Measurements from ENCODE around the gene BLACAT1. TPM values are rescaled to one million over a fixed set of nuclear protein-coding genes. Genes with fewer than 3 reads are reported as not detected.

The BLACAT1 gene
- total RNA-seq, 1 donor from 2014 or later = 3.9 TPM

DNA sequence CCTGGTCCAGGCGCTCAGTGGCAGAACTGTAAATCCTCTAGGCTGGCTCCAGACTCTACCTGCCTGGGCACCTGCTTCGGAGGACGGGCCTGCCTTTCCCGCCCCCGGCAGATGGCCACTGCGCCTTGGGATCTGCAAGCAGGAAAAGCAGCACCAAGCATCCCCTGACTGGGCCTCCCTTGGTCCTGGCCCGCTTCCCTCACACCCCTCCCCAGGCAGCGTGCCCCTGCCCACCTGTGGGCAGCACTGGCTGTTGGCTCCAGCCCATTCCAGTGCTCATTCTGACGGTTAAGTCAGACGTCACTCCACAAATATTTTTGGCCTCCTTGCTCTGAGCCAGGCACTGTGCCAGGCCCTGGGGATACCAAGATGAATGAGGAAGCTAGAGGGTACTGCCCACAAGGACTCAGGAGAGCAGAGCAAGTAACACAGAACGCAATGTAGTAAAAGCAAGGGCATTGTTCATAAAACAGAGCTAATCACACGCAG, 22.0 kb upstream of the BLACAT1 start:
- peak; percentile 66 for DNase-seq (ENCODE audit: low read depth)
- no peak overlapping the region for H3K4me3 ChIP-seq (ENCODE audit: low read depth, low read length)
- TF ChIP-seq, protein P1, sequence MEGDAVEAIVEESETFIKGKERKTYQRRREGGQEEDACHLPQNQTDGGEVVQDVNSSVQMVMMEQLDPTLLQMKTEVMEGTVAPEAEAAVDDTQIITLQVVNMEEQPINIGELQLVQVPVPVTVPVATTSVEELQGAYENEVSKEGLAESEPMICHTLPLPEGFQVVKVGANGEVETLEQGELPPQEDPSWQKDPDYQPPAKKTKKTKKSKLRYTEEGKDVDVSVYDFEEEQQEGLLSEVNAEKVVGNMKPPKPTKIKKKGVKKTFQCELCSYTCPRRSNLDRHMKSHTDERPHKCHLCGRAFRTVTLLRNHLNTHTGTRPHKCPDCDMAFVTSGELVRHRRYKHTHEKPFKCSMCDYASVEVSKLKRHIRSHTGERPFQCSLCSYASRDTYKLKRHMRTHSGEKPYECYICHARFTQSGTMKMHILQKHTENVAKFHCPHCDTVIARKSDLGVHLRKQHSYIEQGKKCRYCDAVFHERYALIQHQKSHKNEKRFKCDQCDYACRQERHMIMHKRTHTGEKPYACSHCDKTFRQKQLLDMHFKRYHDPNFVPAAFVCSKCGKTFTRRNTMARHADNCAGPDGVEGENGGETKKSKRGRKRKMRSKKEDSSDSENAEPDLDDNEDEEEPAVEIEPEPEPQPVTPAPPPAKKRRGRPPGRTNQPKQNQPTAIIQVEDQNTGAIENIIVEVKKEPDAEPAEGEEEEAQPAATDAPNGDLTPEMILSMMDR (conservative IDR thresholded peaks at IDR 0.05; ENCODE audit: low read depth, low read length) = no peak

DNA sequence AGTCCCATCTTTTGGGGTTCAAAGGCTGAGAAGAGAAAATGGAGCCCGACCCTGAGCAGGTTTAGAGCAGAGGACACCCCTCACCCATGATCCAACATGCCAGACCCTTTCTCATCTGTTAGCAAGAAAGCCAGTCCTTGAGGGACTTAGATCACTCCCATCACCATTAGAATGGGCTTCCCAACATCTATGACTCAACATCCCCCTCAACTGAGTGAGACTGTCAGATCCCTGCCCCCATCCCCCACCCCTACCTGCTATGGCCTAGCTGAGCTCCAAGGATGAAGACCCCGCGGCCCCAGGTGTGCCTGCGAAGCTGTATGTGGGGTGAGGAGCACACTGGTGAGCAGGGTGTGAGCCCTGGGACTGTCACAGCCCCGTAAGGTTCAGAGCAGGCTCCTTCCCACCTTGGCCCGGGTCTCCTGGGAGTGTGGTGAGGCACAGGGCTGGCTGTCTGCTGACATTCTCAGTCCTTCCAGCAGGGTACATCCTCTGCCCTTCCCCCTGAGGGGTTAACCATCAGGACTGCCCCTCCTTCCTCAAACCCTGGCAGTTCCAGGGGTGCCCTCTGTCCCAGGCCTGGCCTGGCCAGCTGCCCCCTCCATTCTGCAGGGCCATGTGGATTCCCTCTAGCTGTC, 21.4 kb upstream of the BLACAT1 start:
- H3K4me3 ChIP-seq (ENCODE audit: low read depth, low read length) = no peak overlapping the region
- no peak for DNase-seq (ENCODE audit: low read depth)
- TF ChIP-seq, protein P1 (conservative IDR thresholded peaks at IDR 0.05; ENCODE audit: low read depth, low read length) = no peak

DNA sequence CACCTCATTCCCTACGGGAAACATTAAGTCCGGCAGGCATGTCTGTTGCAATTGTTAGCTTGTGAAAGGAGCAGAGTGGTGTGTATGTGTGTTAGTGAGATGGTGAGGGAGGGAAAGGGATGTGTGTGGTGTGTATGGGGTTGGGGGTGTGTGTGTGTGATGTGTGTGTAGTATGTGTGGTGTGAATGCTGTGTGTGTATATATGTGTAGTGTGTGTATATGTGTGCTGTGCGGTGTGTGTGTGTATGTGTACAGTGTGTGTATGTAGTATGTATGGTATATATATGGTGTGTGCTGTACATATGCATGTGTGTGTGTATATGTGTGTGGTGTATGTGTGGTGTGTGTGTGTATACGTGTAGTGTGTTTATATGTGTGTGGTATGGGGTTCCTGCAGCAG, 20.8 kb upstream of the BLACAT1 start:
- H3K4me3 ChIP-seq (ENCODE audit: low read depth, low read length) = no peak overlapping the region
- no peak for DNase-seq (ENCODE audit: low read depth)
- TF ChIP-seq, protein P1 (conservative IDR thresholded peaks at IDR 0.05; ENCODE audit: low read depth, low read length) = no peak

DNA sequence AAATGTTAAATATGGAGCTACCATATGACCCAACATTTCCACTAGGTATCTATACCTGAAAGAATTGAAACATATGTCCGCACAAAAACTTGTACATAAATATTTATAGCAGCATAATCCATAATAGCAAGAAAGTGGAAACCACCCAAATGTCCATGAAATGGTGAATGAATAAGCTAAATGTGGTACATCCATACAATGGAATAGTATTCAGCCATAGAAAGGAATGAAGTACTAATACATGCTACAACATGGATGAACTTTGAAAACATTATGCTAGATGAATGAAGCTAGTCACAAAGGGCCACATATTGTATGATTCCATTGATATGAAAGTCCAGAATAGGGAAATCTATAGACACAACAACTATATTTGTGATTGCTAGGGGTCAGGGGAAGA, 20.0 kb upstream of the BLACAT1 start:
- TF ChIP-seq, protein P1 (conservative IDR thresholded peaks at IDR 0.05; ENCODE audit: low read depth, low read length) = no peak
- no peak for DNase-seq (ENCODE audit: low read depth)
- no peak overlapping the region for H3K4me3 ChIP-seq (ENCODE audit: low read depth, low read length)

DNA sequence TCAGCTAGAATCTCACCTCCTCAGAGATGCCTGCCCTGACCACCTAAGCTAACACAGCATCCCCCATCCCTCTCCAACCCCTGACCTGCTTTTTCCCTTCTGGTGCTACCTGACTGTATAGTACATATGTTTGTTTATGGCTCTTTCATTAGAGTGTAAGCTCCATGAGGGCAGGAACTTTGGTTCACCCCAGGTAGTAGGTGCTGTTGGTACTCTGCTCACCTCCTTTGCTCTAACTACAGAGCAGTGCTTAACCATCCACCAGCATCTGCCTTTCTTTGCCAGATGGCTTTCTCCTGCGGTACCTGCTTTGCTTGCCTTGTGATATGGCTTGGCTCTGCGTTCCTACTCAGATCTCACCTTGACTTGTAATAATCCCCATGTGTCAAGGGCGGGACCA, 18.7 kb upstream of the BLACAT1 start:
- H3K4me3 ChIP-seq (ENCODE audit: low read depth, low read length) = no peak overlapping the region
- no peak for DNase-seq (ENCODE audit: low read depth)
- TF ChIP-seq, protein P1 (conservative IDR thresholded peaks at IDR 0.05; ENCODE audit: low read depth, low read length) = no peak

DNA sequence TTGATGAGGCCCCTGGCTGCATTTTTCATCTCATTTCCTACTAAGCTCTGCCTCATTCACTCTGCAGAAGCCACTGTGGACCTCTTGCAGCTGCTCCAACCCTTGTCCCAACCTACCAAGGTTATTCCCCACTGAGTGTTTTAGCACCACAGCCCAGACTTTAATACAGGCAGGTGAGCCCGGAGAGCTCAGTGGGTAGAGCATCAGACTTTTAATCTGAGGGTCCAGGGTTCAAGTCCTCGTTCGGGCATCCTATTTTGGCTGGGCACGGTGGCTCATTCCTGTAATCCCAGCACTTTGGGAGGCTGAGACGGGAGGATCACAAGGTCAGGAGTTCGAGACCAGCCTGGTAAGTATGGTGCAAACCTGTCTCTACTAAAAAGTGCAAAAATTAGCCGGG, 18.1 kb upstream of the BLACAT1 start:
- H3K4me3 ChIP-seq (ENCODE audit: low read depth, low read length) = no peak overlapping the region
- DNase-seq (ENCODE audit: low read depth) = no peak
- TF ChIP-seq, protein P1 (conservative IDR thresholded peaks at IDR 0.05; ENCODE audit: low read depth, low read length) = no peak

DNA sequence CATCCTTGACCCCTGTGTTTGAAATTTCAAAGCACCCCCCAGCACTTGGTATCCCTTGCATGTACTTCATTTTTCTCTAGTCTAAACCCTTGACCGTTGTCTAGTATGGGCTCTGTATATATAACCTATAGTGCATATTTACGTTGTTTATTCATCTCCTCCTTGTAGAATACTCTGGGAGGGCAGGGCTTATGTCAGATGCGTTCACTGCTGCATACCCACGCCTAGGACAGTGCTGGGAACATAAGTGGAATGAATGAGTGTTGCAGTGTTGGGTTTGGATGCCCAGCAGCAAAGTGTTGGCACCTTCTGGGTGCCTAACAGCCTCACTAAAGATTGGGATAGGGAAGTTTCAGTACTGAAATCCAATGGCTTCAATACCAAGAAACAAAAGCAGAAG, 17.6 kb upstream of the BLACAT1 start:
- DNase-seq (ENCODE audit: low read depth) = no peak
- TF ChIP-seq, protein P1 (conservative IDR thresholded peaks at IDR 0.05; ENCODE audit: low read depth, low read length) = no peak
- H3K4me3 ChIP-seq (ENCODE audit: low read depth, low read length) = no peak overlapping the region

Measured in epithelial cell of proximal tubule (primary cell).